ENCODE data around the gene FRMD4A. TPM values are rescaled to one million over a fixed set of nuclear protein-coding genes. Genes with fewer than 3 reads are reported as not detected.

Gene FRMD4A
- polyA plus RNA-seq, 1 of the 3 experiments (the other 2 are of a cell fraction), result 37.7 TPM

DNA sequence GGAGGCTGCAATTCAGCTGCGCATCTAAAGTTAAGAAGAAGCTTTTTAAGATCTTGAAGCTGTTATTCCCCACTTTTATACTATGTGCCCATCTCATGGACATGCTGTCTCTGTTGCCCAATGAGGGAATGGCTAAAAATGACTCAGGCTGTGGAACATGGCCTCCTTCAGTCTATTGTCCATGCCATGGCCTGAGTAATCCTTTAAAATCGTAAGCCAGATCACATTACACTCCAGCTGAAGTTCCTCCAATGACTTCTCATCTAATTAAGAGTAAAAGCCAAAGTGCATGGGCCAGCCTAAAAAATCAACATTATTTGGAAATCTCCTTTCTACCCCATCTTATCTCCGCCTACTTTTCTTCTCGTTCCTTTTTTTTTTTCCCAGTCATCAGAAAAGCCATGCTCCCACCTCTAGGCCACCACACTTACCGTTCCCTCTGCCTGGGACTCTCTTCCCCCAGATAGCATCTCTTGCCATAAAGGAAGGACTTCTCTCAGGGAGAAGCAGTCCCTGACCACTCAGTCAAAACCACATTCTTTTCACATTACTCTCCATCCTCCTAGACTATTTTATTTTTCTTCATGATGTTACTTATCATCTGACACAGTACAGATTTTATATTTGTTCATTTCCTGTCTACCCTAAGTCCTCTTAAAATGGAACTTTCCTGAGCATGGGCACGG lies 406.5 kb downstream of the FRMD4A start:
- CTCF ChIA-PET, result interaction anchor here (0.7 kb wide), 1 partner anchor 25 kb away, joined by 3 read pairs; no protein-coding TSS in a partner anchor
- peak overlapping the region; percentile 42 for H3K4me2 ChIP-seq
- peaks cover 41% of the 10 kb centered on the region for H3F3A ChIP-seq (replicated peaks; ENCODE audit: insufficient read depth)
- H3K27me3 ChIP-seq (ENCODE audit: insufficient read depth), result no peaks in the 10 kb centered on the region
- H3K79me2 ChIP-seq (ENCODE audit: insufficient read depth), result peaks cover 8% of the 10 kb centered on the region; the same call in 1 of the 2 replicates
- peak overlapping the region; percentile 51 to 97; a peak in 3 of 4 replicates for H3K27ac ChIP-seq (ENCODE audit: low read depth in 2 of 2, low read length in 1 of 2)
- H3K9me2 ChIP-seq, result no peaks in the 10 kb centered on the region
- peaks cover 7 to 8% of the 10 kb centered on the region in 2 experiments; a peak in 3 of 4 replicates for H3K4me1 ChIP-seq (ENCODE audit: control insufficient read depth in 1 of 2, insufficient read depth in 2 of 2, low read depth in 1 of 2, low read length in 1 of 2)
- H3K36me3 ChIP-seq (replicated peaks in 1 of 2; ENCODE audit: control insufficient read depth in 1 of 2, insufficient read depth in 2 of 2, low read length in 1 of 2), result peaks cover 0 to 5% of the 10 kb centered on the region in 2 experiments
- WGBS (ENCODE audit: low lambda C conversion rate), result 21% methylated on average over 6 of the region's 6 CpGs
- no peaks in the 10 kb centered on the region for H4K20me1 ChIP-seq (ENCODE audit: insufficient read depth)
- peak overlapping the region; percentile 81; the same call in 1 of the 2 replicates for H2AFZ ChIP-seq (ENCODE audit: low read depth)
- H3K9me3 ChIP-seq, result no peaks in the 10 kb centered on the region
- H3K9ac ChIP-seq, result peak overlapping the region; percentile 58
- DNase-seq, result no peak
- H3K4me3 ChIP-seq (ENCODE audit: low read depth in 2 of 2, low read length in 1 of 2), result peak overlapping the region in 1 of 2 experiments; percentile 38; a peak in 1 of 4 replicates
- POLR2A ChIA-PET, result no interaction called here
- TF ChIP-seq TCF12 (IDR thresholded peaks at IDR 0.05), result peak; percentile 70
- TF ChIP-seq, protein P1, sequence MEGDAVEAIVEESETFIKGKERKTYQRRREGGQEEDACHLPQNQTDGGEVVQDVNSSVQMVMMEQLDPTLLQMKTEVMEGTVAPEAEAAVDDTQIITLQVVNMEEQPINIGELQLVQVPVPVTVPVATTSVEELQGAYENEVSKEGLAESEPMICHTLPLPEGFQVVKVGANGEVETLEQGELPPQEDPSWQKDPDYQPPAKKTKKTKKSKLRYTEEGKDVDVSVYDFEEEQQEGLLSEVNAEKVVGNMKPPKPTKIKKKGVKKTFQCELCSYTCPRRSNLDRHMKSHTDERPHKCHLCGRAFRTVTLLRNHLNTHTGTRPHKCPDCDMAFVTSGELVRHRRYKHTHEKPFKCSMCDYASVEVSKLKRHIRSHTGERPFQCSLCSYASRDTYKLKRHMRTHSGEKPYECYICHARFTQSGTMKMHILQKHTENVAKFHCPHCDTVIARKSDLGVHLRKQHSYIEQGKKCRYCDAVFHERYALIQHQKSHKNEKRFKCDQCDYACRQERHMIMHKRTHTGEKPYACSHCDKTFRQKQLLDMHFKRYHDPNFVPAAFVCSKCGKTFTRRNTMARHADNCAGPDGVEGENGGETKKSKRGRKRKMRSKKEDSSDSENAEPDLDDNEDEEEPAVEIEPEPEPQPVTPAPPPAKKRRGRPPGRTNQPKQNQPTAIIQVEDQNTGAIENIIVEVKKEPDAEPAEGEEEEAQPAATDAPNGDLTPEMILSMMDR (IDR thresholded peaks at IDR 0.05), result no peak
- no peak for TF ChIP-seq ELF1 (IDR thresholded peaks at IDR 0.05)
- TF ChIP-seq, protein P2, sequence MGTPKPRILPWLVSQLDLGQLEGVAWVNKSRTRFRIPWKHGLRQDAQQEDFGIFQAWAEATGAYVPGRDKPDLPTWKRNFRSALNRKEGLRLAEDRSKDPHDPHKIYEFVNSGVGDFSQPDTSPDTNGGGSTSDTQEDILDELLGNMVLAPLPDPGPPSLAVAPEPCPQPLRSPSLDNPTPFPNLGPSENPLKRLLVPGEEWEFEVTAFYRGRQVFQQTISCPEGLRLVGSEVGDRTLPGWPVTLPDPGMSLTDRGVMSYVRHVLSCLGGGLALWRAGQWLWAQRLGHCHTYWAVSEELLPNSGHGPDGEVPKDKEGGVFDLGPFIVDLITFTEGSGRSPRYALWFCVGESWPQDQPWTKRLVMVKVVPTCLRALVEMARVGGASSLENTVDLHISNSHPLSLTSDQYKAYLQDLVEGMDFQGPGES (IDR thresholded peaks at IDR 0.05; ENCODE audit: low read depth, low read length), result no peak
- no peak for TF ChIP-seq CHD2 (IDR thresholded peaks at IDR 0.05; ENCODE audit: low read length, partially characterized antibody)
- no peak for TF ChIP-seq FOXM1 (IDR thresholded peaks at IDR 0.05; ENCODE audit: low read depth)
- TF ChIP-seq POLR2AphosphoS5 (IDR thresholded peaks at IDR 0.05; ENCODE audit: low read depth, low read length), result 0 out of 2 replicates have a peak, but pooled peaks have one; percentile 11
- TF ChIP-seq, protein P3, sequence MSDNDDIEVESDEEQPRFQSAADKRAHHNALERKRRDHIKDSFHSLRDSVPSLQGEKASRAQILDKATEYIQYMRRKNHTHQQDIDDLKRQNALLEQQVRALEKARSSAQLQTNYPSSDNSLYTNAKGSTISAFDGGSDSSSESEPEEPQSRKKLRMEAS (IDR thresholded peaks at IDR 0.05; ENCODE audit: low read depth), result peak; percentile 72
- peak; percentile 56 for TF ChIP-seq JUND (IDR thresholded peaks at IDR 0.05)
- TF ChIP-seq, protein P4, sequence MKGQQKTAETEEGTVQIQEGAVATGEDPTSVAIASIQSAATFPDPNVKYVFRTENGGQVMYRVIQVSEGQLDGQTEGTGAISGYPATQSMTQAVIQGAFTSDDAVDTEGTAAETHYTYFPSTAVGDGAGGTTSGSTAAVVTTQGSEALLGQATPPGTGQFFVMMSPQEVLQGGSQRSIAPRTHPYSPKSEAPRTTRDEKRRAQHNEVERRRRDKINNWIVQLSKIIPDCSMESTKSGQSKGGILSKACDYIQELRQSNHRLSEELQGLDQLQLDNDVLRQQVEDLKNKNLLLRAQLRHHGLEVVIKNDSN (IDR thresholded peaks at IDR 0.05; ENCODE audit: borderline replicate concordance, low read depth), result no peak
- TF ChIP-seq RCOR1 (IDR thresholded peaks at IDR 0.05; ENCODE audit: low read length), result no peak
- TF ChIP-seq, protein P5, sequence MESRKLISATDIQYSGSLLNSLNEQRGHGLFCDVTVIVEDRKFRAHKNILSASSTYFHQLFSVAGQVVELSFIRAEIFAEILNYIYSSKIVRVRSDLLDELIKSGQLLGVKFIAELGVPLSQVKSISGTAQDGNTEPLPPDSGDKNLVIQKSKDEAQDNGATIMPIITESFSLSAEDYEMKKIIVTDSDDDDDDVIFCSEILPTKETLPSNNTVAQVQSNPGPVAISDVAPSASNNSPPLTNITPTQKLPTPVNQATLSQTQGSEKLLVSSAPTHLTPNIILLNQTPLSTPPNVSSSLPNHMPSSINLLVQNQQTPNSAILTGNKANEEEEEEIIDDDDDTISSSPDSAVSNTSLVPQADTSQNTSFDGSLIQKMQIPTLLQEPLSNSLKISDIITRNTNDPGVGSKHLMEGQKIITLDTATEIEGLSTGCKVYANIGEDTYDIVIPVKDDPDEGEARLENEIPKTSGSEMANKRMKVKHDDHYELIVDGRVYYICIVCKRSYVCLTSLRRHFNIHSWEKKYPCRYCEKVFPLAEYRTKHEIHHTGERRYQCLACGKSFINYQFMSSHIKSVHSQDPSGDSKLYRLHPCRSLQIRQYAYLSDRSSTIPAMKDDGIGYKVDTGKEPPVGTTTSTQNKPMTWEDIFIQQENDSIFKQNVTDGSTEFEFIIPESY (IDR thresholded peaks at IDR 0.05; ENCODE audit: borderline replicate concordance, low read depth), result no peak
- TF ChIP-seq RAD21 (IDR thresholded peaks at IDR 0.05; ENCODE audit: low read length), result no peak
- no peak for TF ChIP-seq SMC3 (IDR thresholded peaks at IDR 0.05; ENCODE audit: low read depth, low read length)
- TF ChIP-seq RXRA (IDR thresholded peaks at IDR 0.05; ENCODE audit: borderline replicate concordance, low read depth), result no peak
- TF ChIP-seq YY1 (IDR thresholded peaks at IDR 0.05; ENCODE audit: low read depth), result peak; percentile 51; the same call in 1 of the 2 replicates
- no peak for TF ChIP-seq RFX5 (IDR thresholded peaks at IDR 0.05; ENCODE audit: low read length)
- TF ChIP-seq FOSL2 (IDR thresholded peaks at IDR 0.05; ENCODE audit: borderline replicate concordance, low read depth), result peak; percentile 68
- TF ChIP-seq, protein P6, sequence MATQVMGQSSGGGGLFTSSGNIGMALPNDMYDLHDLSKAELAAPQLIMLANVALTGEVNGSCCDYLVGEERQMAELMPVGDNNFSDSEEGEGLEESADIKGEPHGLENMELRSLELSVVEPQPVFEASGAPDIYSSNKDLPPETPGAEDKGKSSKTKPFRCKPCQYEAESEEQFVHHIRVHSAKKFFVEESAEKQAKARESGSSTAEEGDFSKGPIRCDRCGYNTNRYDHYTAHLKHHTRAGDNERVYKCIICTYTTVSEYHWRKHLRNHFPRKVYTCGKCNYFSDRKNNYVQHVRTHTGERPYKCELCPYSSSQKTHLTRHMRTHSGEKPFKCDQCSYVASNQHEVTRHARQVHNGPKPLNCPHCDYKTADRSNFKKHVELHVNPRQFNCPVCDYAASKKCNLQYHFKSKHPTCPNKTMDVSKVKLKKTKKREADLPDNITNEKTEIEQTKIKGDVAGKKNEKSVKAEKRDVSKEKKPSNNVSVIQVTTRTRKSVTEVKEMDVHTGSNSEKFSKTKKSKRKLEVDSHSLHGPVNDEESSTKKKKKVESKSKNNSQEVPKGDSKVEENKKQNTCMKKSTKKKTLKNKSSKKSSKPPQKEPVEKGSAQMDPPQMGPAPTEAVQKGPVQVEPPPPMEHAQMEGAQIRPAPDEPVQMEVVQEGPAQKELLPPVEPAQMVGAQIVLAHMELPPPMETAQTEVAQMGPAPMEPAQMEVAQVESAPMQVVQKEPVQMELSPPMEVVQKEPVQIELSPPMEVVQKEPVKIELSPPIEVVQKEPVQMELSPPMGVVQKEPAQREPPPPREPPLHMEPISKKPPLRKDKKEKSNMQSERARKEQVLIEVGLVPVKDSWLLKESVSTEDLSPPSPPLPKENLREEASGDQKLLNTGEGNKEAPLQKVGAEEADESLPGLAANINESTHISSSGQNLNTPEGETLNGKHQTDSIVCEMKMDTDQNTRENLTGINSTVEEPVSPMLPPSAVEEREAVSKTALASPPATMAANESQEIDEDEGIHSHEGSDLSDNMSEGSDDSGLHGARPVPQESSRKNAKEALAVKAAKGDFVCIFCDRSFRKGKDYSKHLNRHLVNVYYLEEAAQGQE (IDR thresholded peaks at IDR 0.05; ENCODE audit: low read depth, low read length), result 0 out of 2 replicates have a peak, but pooled peaks have one; percentile 2
- TF ChIP-seq, protein P7, sequence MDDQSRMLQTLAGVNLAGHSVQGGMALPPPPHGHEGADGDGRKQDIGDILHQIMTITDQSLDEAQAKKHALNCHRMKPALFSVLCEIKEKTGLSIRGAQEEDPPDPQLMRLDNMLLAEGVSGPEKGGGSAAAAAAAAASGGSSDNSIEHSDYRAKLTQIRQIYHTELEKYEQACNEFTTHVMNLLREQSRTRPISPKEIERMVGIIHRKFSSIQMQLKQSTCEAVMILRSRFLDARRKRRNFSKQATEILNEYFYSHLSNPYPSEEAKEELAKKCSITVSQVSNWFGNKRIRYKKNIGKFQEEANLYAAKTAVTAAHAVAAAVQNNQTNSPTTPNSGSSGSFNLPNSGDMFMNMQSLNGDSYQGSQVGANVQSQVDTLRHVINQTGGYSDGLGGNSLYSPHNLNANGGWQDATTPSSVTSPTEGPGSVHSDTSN (IDR thresholded peaks at IDR 0.05), result peak; percentile 66; the same call in 1 of the 2 replicates
- peak in 1 of 2 experiments; percentile 85; a peak in 2 of 4 replicates for TF ChIP-seq EP300 (IDR thresholded peaks at IDR 0.05; ENCODE audit: borderline replicate concordance in 1 of 2, low read depth in 1 of 2, low read length in 1 of 2)
- no peak for TF ChIP-seq TAF1 (IDR thresholded peaks at IDR 0.05; ENCODE audit: borderline replicate concordance, low read depth, low read length)
